Measurements from ENCODE around the gene TRIM65.

DNA sequence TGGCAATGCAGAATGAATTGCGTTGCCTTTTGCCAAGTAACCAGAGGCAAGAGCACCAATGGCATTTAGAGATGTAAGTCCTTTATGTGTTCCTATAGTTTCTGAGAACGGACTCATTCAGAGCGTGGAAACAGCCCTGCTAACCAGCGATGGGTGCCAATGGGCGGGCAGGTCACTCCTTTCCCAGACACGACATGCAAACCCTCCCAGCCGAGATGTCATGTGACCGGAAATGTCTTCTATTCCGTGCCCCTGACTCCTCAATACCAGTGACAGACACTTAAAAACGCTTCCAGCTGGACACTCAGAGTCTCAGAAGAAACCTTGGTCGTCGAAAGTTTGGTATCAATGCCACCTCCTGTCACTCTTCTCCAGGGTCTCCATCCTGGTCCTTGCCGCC is 40.9 kb upstream of the TRIM65 start:
- TF ChIP-seq POLR2A (IDR thresholded peaks at IDR 0.05): no peak
- TF ChIP-seq, protein P1, sequence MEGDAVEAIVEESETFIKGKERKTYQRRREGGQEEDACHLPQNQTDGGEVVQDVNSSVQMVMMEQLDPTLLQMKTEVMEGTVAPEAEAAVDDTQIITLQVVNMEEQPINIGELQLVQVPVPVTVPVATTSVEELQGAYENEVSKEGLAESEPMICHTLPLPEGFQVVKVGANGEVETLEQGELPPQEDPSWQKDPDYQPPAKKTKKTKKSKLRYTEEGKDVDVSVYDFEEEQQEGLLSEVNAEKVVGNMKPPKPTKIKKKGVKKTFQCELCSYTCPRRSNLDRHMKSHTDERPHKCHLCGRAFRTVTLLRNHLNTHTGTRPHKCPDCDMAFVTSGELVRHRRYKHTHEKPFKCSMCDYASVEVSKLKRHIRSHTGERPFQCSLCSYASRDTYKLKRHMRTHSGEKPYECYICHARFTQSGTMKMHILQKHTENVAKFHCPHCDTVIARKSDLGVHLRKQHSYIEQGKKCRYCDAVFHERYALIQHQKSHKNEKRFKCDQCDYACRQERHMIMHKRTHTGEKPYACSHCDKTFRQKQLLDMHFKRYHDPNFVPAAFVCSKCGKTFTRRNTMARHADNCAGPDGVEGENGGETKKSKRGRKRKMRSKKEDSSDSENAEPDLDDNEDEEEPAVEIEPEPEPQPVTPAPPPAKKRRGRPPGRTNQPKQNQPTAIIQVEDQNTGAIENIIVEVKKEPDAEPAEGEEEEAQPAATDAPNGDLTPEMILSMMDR (IDR thresholded peaks at IDR 0.05): no peak
- no peak for TF ChIP-seq POLR2AphosphoS5 (IDR thresholded peaks at IDR 0.05)
